ENCODE data around the gene KHDC4.
"Not testable (repeated sequence)": the region's sequence is repeated elsewhere in the genome, so short reads cannot be mapped to it uniquely, and the experiment has no call there.

KHDC4 gene

DNA sequence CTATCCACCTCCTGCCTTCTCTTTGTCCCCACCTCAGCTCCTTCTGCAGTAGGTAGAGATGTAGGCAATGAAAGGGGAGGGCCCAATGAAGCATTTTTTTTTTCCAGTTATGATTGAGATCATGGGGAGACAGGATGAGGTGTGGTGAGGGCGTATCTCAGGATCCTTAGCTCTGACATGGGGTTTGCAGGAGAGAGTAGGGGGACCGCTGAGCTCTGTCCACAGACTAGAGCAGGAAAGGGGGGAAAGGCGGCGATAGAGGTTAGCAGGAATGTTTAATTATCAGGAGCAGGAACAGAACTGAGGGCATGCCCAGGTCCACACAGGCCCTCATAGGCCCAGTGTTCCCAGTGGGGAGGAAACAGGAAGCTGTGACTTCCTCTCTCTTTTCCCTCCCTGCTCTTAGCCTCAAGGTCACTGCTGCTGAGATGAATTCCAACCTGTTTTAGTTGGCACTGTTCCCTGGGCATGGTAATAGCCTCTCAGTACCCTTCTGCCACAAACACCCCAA is 6.3 kb upstream of the KHDC4 start:
- no peak for DNase-seq

GRCh38 chr1:155938220-155938627 is 4.0 kb upstream of the KHDC4 start:
- DNase-seq: peak; percentile 67

DNA sequence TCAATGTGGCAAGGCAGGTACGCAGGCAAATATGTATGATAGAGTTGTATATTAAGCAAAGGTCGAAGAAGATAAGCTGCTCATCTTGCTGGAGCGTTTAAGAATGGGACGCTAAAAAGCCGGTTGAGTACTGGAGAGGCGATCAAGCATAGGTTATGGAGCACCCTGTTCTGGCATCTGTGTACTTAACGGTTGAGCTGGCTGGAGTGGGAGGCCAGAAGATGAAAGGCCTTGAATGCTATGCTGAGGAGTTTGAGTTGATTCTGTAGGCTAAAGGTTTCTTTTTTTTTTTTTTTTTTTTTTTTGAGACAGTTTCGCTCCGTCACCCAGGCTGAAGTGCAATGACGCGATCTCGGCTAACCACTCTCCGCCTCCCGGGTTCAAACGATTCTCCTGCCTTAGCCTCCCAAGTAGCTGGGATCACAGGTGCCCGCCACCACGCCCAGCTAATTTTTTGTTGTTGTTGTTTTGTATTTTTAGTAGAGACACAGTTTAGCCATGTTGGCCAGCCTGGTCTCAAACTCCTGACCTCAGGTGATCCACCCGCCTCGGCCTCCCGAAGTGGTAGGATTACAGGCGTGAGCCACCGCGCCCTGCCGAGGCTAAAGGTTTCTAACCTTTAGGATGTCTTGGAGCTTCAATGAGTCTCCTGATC is 850 bp upstream of the KHDC4 start:
- no peak for DNase-seq

DNA sequence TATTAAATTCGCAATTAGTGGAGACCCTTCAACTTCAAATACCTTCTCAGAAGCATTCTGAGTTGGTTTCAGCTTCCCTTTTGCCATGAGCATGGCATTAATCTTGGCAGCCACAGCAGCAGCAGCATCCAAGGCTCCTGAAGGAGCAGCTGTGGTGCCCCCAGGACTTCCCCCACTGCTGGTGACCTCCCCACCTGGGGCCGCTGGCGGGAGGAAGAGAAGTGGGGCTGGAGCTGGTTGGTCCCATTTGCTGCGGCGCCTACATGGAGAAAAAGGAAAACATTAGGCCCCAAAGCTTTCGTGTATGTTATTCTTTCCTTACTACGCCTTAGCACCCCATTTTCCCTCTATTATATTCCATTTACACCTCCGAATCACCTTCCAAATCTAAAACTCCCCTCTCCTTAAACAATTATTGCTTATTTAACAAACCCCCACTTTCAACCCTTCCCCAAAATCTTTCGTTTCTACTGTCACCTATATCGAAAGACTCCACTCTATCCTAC is 569 bp downstream of the KHDC4 start:
- DNase-seq: no peak

- no peak for DNase-seq
Measured at GRCh38 chr1:155932487-155932886, 1.7 kb downstream of the KHDC4 start.

- no peak for DNase-seq
Measured at GRCh38 chr1:155932081-155932480, 2.1 kb downstream of the KHDC4 start.

DNA sequence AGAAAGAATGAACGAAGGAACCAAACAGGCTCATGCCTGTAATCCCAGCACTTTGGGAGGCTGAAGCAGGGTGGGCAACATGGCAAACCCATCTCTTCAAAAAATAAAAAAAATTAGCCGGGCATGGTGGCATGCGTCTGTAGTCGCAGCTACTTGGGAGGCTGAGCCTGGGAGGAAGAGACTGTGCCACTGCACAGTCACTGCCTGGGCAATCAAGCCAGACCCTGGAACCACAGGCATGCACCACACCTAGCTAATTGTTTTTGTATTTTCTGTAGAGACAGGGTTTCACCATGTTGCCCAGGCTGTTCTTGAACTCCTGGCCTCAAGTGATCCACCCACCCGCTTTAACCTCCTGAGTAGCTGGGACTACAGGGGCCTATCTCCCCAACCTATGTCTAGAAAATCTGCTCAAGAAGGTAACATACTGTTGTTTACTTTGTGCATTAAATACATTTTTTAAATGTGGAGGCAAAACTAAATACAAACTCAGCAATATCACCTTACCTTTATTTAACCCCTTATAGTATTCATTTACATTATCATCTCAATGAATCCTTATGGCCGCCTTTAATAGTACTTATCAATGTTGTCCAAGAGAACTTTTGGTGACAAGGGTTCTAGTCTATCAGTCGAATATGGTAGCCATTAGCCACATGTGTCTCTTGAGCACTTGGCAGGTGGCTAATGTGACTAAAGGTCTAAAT is 2.7 kb downstream of the KHDC4 start:
- no peak for DNase-seq

GRCh38 chr1:155930725-155931124 is 3.5 kb downstream of the KHDC4 start:
- not testable (repeated sequence) for DNase-seq

GRCh38 chr1:155929057-155929456 is 5.2 kb downstream of the KHDC4 start:
- DNase-seq: no peak

DNA sequence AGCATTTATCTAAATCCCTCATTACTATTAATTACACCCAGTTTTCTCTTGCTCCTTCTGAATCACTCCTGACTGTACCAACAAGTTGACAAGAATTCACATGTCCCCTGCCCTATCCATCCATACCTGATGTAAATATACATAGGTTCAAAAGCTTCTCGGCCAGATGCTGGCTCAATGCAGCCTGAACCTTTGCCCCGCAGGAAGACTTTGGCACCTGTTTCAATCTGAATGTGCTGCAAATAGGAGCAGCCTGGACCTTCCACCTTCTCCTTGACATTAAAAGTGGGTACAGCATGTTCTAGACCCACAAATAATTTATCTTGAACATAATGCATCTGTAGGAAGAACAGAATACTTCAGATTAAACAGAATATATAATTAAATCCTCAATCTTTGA is 8.7 kb downstream of the KHDC4 start:
- DNase-seq: no peak

DNA sequence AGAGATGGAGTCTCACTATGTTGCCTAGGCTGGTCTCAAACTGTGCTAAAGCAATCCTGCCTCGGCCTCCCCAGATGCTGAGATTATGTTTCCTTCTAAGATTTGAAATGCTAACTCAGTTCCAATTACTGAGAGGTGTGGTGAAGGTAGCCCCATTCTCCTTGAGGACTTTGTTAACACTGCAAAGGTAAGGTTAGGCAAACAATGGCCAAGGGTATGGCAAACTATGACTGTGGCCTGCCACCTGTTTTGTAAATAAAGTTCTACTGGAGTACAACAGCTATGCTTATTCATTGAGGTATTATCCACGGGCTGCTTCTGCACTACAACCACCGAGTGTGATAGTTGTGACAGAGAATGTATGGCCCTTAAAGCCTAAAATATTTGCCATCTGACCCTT is 13.5 kb downstream of the KHDC4 start:
- DNase-seq: no peak

GRCh38 chr1:155919801-155920200 is 14.4 kb downstream of the KHDC4 start:
- DNase-seq: no peak

DNA sequence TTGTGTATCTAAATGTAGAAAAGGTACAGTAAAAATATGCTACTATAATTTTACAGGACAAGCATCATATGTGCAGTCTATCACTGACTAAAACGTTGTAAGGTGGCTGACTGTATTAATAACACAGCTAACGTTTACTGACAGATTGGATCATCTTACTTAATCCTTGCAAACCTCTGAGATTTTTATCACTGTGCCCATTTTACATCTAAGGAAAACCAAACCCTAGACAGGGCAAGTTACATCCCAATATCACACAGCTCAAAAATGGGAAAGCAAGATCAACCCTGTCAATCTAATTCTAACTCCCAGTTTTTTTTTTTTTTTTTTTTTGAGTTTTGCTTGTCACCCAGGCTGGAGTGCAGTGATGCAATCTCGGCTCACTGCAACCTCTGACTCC is 15.6 kb downstream of the KHDC4 start:
- DNase-seq: no peak

DNA sequence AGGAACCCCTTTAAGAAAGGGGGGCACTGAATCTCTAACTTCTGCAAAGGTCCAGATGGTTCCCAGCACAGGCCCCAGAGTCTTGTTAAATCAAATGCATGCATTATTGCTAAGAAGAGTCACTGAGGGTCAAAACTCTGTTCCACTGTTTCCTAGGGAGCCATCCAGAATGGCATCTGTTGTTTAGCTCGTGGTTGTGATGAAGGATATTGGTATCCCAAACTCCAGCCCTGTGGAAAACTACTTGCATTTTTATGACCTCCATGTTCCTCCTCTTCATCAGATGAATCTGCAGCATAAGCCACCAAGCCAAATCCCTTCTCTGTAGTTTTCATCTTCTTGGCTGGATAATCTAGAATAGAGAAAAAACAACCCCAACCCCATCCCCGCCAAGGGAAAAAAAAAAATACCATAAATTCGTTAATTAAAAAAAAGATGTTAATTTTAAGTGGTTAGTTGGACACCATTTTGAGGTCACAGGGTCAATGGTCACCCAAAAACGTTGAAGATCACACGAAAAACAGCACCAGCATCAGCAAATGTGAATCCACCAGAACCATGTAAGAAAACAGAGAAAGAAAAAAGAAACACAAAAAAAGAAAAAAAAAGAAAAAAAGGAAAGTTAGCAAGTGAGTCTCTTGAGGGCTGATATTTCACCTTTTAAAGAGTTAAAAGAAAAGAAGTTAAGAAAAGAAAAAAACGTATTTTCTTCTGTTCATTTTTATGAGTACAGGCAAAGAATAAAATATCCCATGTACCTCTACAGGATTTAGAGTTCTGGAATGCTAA is 20.1 kb downstream of the KHDC4 start:
- DNase-seq: no peak

DNA sequence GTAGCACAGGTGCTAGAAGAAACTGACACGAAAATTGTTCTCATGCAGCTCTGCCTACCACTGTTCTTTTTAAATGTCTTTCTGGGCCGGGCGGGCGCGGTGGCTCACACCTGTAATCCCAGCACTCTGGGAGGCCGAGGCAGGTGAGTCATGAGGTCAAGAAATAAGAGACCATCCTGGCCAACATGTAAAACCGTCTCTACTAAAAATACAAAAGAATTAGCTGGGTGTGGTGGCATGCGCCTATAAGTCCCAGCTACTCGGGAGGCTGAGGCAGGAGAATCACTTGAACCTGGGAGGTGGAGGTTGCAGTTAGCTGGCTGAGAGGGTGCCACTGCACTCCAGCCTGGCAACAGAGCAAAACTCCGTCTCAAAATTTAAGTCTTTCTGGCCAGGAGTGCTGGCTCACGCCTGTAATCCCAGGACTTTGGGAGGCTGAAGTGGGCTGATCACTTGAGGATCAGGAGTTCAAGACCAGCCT is 22.1 kb downstream of the KHDC4 start:
- DNase-seq: no peak

DNA sequence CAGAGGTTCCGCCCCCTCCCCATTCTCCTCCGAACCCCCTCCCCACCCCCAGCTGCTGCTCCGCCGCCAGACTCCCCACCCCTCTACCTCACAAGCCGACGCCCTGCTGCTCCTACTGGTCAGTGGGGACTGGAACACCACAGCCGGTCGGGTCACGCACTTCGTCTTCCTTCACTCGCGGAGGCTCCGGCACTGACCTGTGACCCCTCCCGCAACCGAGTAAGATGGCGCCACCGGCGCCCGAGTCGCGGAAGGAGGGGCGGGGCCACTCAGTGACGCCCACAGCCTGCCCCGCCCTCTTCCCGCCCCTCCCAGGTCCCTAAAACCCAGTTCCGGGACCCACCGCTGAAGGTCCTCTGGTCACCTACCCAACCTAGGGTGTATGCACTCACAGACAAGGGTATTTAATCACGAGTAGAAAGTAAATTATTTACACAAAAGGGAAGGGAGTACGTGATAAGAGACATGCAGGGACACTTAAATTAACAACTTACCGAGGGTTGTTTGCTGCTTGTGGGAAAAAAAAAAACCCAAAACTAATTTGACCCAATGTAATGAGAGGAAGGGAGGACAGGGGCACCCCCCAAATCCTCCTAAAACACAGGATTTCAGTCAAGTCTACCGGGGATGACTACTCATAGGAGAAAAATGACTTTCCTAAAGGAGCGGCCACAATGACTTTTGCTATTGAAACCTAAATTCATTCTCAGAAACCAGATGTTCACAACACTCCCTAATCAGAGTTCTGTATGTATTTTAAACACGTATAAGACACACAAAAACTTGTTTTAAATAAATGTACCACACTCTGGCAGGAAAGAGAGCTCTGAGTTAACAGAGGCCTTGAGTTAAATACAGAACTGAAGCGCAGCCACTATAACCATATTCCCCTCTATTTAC is 22.8 kb downstream of the KHDC4 start, which contains the start of gene RIT1:
TSS of gene RIT1 (minus strand) at position 194 of the 900 bp plus-strand sequence. CDS start 588 bp downstream, outside the sequence.
- DNase-seq: peak; percentile 89

DNA sequence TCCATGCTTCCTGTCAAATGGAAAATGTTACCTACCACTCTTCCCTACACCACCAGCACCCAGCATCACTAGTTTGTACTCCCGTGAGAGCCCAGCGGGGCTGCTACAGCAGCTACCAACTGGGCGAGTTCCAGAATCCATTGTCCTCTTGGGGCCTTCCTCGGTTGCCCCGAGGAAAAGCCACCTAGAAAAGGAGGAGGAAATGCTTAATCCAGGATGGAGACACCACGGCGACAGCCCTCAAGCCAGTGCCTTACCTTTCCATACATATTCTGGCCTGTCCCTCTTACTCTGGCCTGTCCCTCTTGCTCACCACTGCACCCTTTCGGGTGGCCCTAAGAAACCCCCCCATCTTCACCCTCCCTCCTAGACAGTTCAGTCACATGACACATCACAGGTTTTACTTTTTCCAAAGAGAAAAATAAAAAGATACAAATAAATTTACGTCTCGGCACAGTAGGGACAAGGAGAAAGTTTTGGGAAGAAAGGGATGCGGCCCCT is 23.5 kb downstream of the KHDC4 start:
- peak; percentile 40 for DNase-seq

GRCh38 chr1:155909894-155910293 is 24.3 kb downstream of the KHDC4 start:
- peak; percentile 26 for DNase-seq

DNA sequence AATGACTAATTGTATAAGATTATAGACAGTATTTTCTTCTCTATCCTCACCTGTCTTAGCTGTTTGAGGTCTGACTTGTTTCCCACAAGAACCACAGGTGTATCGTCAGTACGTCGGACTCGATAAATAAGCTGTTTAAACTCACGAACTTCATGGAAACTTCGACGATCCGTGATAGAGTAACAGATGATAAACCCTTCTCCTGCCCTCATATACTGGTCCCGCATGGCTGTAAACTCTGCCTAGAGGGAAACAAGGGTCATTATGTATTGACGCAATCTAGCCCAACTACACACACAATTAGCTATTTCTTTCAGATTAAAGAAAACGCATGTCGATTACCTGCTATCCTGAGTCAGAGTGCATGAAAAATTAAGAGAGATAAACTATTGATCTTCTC is 30.0 kb downstream of the KHDC4 start:
- no peak for DNase-seq

DNA sequence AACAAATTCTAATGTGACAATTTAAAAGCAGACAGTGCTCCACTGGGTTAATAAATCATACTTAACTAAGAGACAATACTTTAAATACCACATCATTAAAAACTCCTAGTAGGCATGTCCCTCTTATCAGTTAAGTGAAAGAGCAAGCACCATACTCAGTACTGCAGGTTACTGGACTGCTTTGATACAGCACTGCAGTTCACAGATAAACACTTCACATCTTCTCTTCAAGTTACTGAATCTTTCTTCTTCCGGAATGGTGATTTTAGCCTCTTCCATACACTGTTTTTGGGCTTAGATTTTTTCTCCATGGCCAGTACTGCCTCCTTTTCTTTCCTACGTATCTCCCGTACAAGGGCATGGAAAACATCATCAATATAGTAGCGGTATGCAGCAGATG is 34.1 kb downstream of the KHDC4 start:
- DNase-seq: no peak

GRCh38 chr1:155899683-155900082 is 34.5 kb downstream of the KHDC4 start:
- DNase-seq: no peak

GRCh38 chr1:155898888-155899287 is 35.3 kb downstream of the KHDC4 start:
- DNase-seq: no peak
